ENCODE data around the gene SIX3.

DNA sequence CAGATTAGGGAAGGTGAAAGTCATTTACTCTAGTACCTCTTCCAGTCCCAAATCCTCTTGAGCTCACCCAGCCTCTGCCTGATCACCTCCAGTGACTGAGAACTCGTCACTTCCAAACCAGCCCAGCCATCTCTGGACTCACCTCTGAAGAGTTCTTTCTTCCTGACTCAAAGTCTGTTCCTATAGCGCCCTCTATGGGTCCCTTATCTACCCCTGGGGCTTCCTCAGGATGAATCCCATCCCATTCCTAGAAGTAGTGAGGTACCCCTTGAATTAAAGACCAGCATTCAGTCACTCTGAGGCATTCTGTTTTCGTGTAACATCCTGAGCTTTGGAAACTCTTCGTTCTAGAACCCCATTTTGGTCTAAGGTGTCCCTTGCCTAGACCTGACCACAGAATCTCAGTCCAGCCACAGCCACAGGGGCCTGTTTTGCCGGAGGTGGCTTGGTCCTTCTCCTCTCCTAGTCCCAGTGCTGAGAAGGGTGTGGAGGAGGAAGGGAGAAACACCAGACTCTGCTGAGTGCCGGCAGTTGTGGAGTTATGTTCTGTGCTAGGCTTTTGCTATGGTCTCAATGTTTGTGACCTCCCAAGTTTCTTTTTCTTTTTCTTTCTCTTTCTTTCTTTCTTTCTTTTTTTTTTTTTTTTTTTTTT, 32.7 kb downstream of the SIX3 start:
- TF ChIP-seq, protein P1, sequence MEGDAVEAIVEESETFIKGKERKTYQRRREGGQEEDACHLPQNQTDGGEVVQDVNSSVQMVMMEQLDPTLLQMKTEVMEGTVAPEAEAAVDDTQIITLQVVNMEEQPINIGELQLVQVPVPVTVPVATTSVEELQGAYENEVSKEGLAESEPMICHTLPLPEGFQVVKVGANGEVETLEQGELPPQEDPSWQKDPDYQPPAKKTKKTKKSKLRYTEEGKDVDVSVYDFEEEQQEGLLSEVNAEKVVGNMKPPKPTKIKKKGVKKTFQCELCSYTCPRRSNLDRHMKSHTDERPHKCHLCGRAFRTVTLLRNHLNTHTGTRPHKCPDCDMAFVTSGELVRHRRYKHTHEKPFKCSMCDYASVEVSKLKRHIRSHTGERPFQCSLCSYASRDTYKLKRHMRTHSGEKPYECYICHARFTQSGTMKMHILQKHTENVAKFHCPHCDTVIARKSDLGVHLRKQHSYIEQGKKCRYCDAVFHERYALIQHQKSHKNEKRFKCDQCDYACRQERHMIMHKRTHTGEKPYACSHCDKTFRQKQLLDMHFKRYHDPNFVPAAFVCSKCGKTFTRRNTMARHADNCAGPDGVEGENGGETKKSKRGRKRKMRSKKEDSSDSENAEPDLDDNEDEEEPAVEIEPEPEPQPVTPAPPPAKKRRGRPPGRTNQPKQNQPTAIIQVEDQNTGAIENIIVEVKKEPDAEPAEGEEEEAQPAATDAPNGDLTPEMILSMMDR (conservative IDR thresholded peaks at IDR 0.05; ENCODE audit: low read depth in 2 of 2) = peak; percentile 88 to 91
- TF ChIP-seq EZH2phosphoT487 (IDR thresholded peaks at IDR 0.05; ENCODE audit: unreplicated experiment) (no peak), EZH2 (IDR thresholded peaks at IDR 0.05; ENCODE audit: low read depth, unreplicated experiment) (no peak), ZNF462 (CRISPR knock-in tag; IDR thresholded peaks at IDR 0.05) (0 out of 2 replicates have a peak, but pooled peaks have one; percentile 25), POLR2AphosphoS5 (IDR thresholded peaks at IDR 0.05; ENCODE audit: low read depth) (no peak), JUNB (IDR thresholded peaks at IDR 0.05; ENCODE audit: unreplicated experiment) (no peak), ETS1 (IDR thresholded peaks at IDR 0.05) (no peak), STAT1 (IDR thresholded peaks at IDR 0.05; ENCODE audit: unreplicated experiment) (no peak), CREB1 (CRISPR knock-in tag; IDR thresholded peaks at IDR 0.05; ENCODE audit: low read depth) (no peak), ZNF331 (CRISPR knock-in tag; IDR thresholded peaks at IDR 0.05; ENCODE audit: low read depth) (no peak), ZNF114 (CRISPR knock-in tag; IDR thresholded peaks at IDR 0.05) (no peak), NANOG (IDR thresholded peaks at IDR 0.05; ENCODE audit: borderline replicate concordance) (no peak)
- TF ChIP-seq, protein P2, sequence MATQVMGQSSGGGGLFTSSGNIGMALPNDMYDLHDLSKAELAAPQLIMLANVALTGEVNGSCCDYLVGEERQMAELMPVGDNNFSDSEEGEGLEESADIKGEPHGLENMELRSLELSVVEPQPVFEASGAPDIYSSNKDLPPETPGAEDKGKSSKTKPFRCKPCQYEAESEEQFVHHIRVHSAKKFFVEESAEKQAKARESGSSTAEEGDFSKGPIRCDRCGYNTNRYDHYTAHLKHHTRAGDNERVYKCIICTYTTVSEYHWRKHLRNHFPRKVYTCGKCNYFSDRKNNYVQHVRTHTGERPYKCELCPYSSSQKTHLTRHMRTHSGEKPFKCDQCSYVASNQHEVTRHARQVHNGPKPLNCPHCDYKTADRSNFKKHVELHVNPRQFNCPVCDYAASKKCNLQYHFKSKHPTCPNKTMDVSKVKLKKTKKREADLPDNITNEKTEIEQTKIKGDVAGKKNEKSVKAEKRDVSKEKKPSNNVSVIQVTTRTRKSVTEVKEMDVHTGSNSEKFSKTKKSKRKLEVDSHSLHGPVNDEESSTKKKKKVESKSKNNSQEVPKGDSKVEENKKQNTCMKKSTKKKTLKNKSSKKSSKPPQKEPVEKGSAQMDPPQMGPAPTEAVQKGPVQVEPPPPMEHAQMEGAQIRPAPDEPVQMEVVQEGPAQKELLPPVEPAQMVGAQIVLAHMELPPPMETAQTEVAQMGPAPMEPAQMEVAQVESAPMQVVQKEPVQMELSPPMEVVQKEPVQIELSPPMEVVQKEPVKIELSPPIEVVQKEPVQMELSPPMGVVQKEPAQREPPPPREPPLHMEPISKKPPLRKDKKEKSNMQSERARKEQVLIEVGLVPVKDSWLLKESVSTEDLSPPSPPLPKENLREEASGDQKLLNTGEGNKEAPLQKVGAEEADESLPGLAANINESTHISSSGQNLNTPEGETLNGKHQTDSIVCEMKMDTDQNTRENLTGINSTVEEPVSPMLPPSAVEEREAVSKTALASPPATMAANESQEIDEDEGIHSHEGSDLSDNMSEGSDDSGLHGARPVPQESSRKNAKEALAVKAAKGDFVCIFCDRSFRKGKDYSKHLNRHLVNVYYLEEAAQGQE (IDR thresholded peaks at IDR 0.05; ENCODE audit: unreplicated experiment) = no peak

All from GM23338 (cell line).